Endometrial microvascular endothelial cells (primary cell): ENCODE results near the gene SPATA24. TPM values are rescaled to one million over a fixed set of nuclear protein-coding genes. Genes with fewer than 3 reads are reported as not detected.
"Not testable (repeated sequence)": the region's sequence is repeated elsewhere in the genome, so short reads cannot be mapped to it uniquely, and the experiment has no call there.

Experiments
- in situ Hi-C: cut with HindIII; loops from 2 replicates; pipeline ENCODE4 v1.10.0; 2017; ENCODE audit warnings: low sequenced_read_pairs, low pct_unique_long_range_greater_than_20kb; ENCODE audit errors: inconsistent ontology term
- total RNA-seq: library from RNA; depleted of rRNA; stranded (reverse); fragments of >200 nt; gene quantifications from one replicate; pipeline ENCODE4 v1.2.3, GENCODE V29; 2015; ENCODE audit errors: inconsistent ontology term

SPATA24 gene
- total RNA-seq, 1 donor from 2014 or later, result 10.4 TPM

DNA sequence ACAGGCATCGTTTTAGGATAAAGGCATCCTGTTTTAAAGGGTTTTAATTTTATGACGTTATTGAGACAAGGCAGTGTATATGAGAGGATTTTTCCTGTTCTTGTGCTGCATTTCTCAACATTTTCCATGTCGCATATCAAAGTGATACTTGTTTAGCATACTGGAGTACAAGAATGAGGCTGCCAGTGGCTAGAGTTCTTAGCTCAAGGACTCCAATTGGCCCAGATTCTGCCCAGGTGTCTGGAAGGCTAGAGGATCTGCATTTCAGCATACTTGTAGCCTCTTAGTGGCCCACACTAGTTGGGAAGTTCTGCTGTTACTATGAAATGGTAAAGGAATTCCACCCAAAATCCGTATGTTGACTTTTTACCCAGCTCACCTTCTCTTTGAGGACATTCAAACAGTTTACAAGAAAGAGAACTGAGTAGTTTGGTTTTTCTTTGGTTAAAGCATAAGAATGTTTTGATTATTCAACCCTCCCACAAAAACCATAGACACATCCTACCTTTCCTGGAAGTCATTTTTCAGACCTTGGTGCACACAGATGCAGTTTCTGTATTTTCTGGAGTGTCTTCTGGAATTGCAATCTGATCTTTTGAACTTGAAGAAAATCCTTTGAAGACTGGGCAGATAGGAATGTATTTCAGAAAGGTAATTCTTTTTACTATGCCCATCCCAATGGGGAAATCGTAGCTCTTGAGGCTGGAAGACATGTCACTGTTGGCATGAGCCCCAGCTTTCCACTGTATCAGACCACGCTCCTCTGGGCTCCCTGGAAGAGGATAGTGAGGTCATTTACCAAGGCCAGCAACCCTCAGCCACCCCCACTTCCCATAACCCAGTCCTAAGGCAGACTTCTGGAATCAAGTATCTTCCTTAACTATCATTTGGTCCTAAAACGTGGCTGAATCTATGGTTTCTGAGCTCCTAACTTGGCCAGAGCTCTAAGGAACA is 32.1 kb downstream of the SPATA24 start:
- in situ Hi-C loops, result no loop called here

DNA sequence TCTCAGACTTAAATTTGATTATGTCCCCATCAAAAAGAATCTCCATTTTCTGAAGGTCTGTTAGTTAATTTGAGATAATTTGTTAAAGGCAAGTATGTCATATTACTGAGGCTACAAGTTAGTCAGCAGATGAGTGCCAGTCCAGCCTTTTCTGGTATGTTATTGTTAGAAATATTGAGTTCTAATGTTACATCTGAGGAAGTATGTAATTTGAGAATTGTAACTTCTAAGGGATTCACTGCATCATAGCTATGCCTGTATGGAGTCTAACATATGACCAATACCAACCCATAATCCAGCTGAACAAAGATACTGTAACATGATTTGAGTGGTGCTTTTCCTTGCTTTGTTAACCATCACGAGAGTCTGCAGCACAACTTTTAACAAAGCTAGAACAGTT is 34.7 kb downstream of the SPATA24 start:
- in situ Hi-C loops, result no loop called here

DNA sequence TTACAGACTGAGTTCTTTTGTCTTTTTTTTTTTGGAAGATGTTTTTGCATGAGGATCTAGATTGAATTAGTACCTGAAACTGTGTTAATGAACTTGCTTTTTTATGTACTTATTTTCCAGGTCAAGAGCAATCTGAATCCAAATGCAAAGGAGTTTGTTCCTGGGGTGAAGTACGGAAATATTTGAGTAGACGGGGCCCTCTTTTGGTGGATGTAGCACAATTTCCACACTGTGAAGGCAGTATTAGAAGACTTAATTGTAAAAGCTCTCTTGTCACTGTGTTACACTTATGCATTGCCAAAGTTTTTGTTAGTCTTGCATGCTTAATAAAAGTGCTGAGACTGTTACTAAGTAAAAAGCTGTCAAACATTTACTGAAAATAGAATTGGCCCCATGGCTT is 35.3 kb downstream of the SPATA24 start:
- in situ Hi-C loops, result no loop called here

DNA sequence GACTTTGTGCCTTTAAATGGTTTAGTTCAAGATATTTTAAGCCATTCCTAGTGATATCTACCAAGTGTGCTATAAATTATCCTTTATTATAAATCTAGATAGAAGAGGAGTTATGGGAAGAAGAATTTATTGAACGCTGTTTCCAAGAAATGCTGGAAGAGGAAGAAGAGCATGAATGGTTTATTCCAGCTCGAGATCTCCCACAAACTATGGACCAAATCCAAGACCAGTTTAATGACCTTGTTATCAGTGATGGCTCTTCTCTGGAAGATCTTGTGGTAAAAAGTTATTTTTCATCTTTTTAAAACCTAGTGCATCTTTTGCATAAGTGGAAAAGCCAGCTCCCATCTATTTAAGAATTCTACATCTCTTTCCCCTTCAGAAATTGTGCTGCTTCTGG is 39.4 kb downstream of the SPATA24 start:
- in situ Hi-C loops, result no loop called here

DNA sequence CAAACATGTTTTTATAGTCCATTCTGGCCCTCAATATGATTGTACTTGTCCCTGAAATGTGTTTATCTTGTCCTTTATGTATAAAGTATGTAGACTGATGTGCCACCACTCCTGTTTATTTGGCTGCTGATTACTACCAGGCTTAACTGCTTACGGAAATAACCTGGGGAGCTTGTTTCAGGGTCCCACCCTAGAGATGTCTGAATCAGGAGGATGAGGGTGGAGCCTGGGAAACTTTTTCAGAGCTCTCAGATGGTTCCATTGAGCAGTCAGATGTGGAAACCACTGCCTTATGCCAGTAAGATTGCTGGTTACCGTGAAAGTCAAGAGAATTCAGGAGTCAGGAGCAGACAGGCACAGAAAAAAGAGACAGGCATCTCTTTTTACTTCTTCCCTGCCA is 40.0 kb downstream of the SPATA24 start:
- in situ Hi-C loops, result no loop called here

DNA sequence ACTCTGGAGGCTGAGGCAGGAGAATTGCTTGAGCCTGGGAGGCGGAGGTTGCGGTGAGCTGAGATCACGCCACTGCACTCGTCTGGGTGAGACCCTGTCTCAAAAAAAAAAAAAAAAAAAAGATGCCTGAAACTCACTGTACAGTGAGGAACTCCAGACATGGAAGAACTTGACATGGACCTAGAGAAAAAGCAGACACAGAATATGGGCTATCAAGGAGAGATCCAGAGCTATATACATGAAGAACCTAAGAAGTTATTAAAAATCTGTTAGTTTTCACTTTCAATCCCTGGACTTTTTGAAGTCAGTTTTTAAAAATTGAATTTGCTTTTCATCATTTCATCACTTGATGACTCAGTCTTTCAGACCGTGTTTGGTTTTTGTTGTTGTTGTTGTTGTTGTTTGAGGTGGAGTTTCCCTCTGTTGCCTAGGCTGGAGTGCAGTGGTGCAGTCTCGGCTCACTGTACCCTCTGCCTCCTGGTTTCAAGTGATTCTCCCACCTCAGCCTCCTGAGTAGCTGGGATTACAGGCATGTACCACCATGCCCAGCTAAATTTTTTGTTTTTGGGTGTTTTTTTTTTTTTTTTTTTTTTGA is 42.0 kb downstream of the SPATA24 start:
- in situ Hi-C loops, result no loop called here

DNA sequence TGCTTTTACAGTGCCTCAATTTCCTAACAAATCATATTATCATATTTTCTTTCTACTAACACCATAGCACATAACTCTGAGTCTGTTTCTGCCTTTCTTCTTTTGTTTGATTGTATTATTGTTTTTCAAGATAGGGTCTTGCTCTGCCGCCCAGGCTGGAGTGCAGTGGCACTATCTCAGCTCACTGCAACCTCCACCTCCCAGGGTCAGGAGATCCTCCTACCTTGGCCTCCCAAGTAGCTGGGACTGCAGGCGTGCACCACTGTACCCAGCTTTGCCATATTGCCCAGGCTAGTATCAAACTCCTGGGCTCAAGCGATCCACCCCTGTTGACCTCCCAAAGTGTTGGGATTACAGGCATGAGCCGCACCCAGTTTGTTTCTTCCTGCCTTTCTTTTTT is 43.5 kb downstream of the SPATA24 start:
- in situ Hi-C loops, result no loop called here

DNA sequence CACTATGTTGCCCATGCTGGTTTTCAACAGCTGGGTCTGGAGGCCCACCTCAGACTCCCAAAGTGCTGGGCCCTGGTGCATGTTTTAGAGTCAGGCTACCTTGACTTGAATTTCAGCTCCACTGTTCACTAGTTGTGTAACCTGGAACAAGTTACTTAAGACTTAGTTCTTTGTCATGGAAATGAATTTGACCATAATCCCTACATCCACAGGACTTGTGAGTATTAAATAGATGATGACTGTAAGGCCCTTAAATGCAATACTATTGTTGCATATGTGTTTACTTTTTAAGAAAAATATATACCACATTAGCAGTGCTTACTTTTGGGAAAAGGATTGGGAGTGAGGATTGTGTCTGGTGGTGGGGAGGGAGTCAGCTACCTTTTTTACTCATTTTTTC is 45.8 kb downstream of the SPATA24 start:
- in situ Hi-C loops, result no loop called here

DNA sequence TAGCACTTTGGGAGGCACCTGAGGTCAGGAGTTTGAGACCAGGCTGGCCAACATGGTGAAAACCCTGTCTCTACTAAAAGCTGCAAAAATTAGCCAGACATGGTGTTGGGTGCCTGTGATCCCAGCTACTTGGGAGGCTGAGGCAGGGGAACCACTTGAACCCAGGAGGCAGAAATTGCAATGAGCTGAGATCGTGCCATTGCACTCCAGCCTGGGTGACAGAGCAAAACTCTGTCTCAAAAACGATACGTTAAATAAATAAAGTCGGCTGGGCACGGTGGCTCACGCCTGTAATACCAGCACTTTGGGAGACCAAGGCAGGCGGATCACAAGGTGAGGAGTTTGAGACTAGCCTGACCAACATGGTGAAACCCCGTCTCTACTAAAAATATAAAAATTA is 48.0 kb downstream of the SPATA24 start:
- in situ Hi-C loops, result not testable (repeated sequence)

DNA sequence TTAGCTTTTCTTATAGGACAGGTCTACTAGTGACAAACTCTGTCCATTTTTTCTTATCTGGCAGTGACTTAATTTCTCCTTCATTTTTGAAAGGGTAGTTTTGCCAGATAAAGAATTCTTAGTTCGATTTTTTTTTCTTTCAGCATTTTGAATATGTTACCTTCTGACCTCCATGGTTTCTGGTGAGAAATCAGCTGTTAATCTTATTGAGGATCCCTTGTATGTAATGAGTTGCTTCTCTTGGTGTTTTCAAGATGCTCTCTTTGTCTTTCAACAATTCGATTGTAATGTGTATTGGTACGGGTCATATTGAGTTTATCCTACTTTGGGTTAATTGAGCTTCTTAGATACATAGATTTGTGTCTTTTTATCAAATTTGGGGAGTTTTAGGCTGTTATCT is 49.7 kb downstream of the SPATA24 start:
- in situ Hi-C loops, result no loop called here

DNA sequence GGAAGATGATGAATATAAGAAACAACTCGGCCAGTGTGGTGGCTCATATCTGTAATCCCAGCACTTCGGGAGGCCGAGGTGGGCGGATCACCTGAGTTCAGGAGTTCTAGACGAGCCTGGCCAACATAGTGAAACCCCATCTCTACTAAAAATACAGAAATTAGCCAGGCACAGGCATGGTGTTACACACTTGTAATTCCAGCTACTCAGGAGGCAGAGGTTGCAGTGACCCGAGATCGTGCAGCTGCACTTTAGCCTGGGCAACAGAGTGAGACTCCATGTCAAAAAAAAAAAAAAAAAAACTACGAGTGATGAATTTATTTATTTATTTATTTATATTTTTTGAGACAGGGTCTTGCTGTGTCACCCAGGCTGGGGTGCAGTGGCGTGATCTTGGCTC is 56.0 kb downstream of the SPATA24 start:
- in situ Hi-C loops, result not testable (repeated sequence)

Other genes with a start within 250 kb of the SPATA24 start
- gene SIL1, start 205.7 kb downstream of the SPATA24 start, total RNA-seq, result 42.6 TPM
- 179 TPM for gene MATR3, start 110.3 kb downstream of the SPATA24 start, total RNA-seq
- 61.8 TPM for gene PAIP2, start 62.2 kb downstream of the SPATA24 start, total RNA-seq
- not detected for gene SLC23A1, start 20.8 kb downstream of the SPATA24 start, total RNA-seq
- gene MZB1, start 14.2 kb downstream of the SPATA24 start, total RNA-seq, result not detected
- 1.8 TPM for gene PROB1, start 9.0 kb downstream of the SPATA24 start, total RNA-seq
- 10.1 TPM for gene DNAJC18, start 35.4 kb upstream of the SPATA24 start, total RNA-seq
- 417 TPM for gene ECSCR, start 58.7 kb upstream of the SPATA24 start, total RNA-seq
- not detected for gene SMIM33, start 66.9 kb upstream of the SPATA24 start, total RNA-seq
- gene STING1, start 78.7 kb upstream of the SPATA24 start, total RNA-seq, result 37.6 TPM
- gene UBE2D2, start 157.2 kb upstream of the SPATA24 start, total RNA-seq, result 105 TPM
- gene CXXC5, start 244.3 kb upstream of the SPATA24 start, total RNA-seq, result 1.5 TPM